IPS-20b (cell line): ENCODE data around the gene PCCA.

Experiments used
- H3K27ac ChIP-seq: one replicate; pipeline ENCODE4 v1.5.1; 2013; ENCODE audit warnings: low read length
- H3K27me3 ChIP-seq: 2 replicates; pipeline ENCODE4 v1.6.1; 2013; ENCODE audit warnings: mild to moderate bottlenecking, low read length, inconsistent platforms; ENCODE audit not compliant: insufficient read depth
- H3K36me3 ChIP-seq: 2 replicates; pipeline ENCODE4 v1.6.1; 2013; ENCODE audit warnings: low read depth, mild to moderate bottlenecking, inconsistent platforms, low read length, moderate library complexity; ENCODE audit not compliant: insufficient read depth
- H3K4me1 ChIP-seq: 2 replicates; pipeline ENCODE4 v1.6.1; 2013; ENCODE audit warnings: mild to moderate bottlenecking, control low read depth, inconsistent platforms, low read length, moderate library complexity; ENCODE audit not compliant: insufficient read depth
- H3K4me3 ChIP-seq: 2 replicates; pipeline ENCODE4 v1.5.1; 2013; ENCODE audit warnings: mild to moderate bottlenecking, low read length, inconsistent platforms
- H3K9ac ChIP-seq: 2 replicates; pipeline ENCODE4 v1.6.1; 2013; ENCODE audit warnings: low read depth, mild to moderate bottlenecking, inconsistent platforms, low read length, moderate library complexity
- H3K9me3 ChIP-seq: 2 replicates; pipeline ENCODE4 v1.6.1; 2013; ENCODE audit warnings: mild to moderate bottlenecking, low read depth, low read length, inconsistent platforms; ENCODE audit not compliant: insufficient read depth

PCCA gene

DNA sequence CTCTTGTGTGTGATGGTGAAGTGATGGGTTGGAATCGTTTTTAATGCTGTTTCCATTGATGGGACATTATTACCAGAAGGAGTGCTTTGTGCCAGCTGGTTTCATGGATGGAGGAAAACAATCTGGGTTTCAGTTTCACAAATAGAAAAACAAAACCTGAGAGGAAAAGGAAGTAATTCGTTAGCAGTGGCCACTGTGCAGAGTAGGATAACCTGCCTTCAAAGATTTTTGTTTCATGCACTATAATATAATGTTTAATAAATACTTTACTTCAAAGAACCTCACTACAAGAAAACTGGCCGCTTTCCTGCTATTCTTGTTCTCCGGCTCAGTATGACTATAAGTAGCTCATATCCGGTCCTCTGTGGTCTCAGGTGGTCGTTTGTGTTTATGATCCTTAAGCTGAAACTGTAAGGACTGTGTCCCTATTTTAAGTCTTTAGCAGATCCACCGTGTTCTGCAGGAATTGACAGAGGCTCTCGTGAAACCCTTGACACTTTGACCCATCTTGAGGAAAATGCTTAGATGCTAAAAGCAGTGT is 395.0 kb downstream of the PCCA start:
- no peak overlapping the region for H3K4me3 ChIP-seq
- no peak overlapping the region for H3K9ac ChIP-seq
- H3K36me3 ChIP-seq = no peaks in the 10 kb centered on the region
- H3K9me3 ChIP-seq = no peaks in the 10 kb centered on the region
- peaks cover 10% of the 10 kb centered on the region; the same call in 1 of the 2 replicates for H3K4me1 ChIP-seq
- H3K27ac ChIP-seq = no peak overlapping the region
- H3K27me3 ChIP-seq = no peaks in the 10 kb centered on the region

DNA sequence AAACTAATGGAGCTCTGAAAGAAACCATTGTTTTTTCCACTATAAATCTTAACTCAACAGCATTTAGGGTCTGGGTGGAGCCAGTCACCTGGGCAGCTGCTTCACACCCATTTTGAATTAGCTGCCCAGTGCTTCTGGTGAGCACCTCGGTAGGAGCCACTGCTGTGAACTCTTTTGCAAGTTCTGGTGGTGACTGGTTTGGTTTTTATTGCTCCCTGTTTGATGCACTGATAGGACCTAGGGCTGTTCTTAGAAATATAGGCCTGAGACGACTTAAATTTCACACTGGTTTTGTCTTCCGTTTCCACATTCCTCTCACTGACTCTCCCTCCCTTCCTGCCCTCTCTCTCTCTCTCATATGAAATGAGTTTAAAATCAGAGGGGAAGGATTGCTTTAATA is 395.8 kb downstream of the PCCA start:
- H3K9me3 ChIP-seq = no peaks in the 10 kb centered on the region
- H3K4me3 ChIP-seq = no peak overlapping the region

DNA sequence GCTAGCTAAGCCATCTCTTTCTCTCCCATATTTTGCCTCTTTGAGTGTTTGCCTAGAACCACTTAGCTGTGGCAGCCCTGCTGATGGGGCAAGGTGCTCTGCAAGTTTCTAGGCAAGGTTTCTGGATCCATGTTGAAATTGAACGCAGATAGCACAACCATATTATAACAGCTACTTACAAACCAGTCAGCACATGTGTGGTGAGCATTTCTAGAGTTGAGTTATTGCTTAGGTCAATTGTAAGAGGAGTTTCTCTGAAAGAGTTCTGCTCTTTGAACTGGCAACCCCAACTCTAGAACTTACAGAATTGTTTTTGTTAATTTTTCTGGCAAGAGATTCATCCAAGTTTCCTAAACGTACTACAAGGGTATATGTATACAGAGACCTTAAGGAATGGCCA is 396.4 kb downstream of the PCCA start:
- H3K27me3 ChIP-seq = no peaks in the 10 kb centered on the region
- H3K36me3 ChIP-seq = no peaks in the 10 kb centered on the region
- no peak overlapping the region for H3K4me3 ChIP-seq
- no peak overlapping the region for H3K9ac ChIP-seq
- H3K27ac ChIP-seq = no peak overlapping the region
- H3K4me1 ChIP-seq = peaks cover 15% of the 10 kb centered on the region
- no peaks in the 10 kb centered on the region for H3K9me3 ChIP-seq

More for the DNA sequence above, 395.8 kb downstream of the PCCA start:
- peaks cover 10% of the 10 kb centered on the region; the same call in 1 of the 2 replicates for H3K4me1 ChIP-seq
- H3K36me3 ChIP-seq = no peaks in the 10 kb centered on the region
- no peak overlapping the region for H3K9ac ChIP-seq
- no peak overlapping the region for H3K27ac ChIP-seq
- no peaks in the 10 kb centered on the region for H3K27me3 ChIP-seq

DNA sequence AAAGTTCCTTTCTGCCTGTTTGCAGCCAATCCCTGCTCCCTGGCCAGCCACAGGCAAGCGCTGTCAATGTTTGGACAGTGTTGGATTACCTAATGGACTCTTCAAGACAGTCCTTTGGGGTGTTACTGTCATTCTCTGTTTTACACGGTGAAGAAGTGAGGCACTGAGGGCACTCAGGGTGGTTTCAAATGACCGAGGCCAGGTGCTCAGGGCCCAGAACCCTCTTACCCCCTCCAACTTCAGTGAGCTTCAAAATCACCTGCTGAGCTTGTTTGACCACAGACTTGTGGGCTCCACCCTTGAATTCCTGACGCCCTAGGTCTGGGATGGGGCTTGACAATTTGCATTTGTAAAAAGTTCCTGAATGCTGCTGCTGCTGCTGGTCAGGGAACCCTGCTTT is 401.8 kb downstream of the PCCA start:
- no peak overlapping the region for H3K27ac ChIP-seq
- H3K4me3 ChIP-seq = 0 out of 2 replicates have a peak overlapping the region, but pooled peaks have one; percentile 5
- no peaks in the 10 kb centered on the region for H3K9me3 ChIP-seq
- peaks cover 23% of the 10 kb centered on the region for H3K4me1 ChIP-seq
- no peaks in the 10 kb centered on the region for H3K27me3 ChIP-seq
- H3K9ac ChIP-seq = no peak overlapping the region
- H3K36me3 ChIP-seq = no peaks in the 10 kb centered on the region

DNA sequence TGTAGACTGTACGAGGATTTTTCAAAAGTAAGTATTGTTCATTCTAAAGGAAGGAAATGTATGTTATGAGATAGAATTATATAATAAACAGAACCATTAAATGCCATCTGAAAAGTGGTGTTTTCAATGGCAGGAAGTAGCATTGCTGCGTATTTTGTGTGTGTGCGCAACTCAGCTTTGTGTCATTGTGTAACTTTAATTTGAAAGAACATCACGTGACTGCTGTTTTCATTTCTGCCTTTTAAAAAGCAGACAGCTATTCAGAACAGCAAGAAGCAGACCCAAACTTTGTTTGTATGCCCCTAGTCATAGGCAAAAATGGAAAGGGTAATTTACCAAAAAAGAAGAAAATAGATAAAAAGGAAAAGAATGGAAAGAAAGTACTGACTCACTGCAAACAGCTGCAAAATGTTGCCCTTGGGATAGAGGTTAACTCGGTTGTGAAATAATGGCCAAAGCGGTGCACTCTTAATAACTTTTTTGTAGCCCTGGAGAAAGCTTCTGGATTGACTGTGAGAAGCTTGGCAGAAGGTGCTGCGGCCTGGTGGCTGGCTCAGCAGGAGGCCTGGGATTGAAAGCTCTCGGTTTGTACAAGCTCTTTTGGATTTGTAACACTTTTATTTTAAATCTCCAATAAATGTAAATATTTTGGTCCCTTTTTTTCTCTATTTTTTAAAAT is 402.4 kb downstream of the PCCA start:
- peak overlapping the region; percentile 5; the same call in 1 of the 2 replicates for H3K4me3 ChIP-seq
- H3K27me3 ChIP-seq = no peaks in the 10 kb centered on the region
- no peaks in the 10 kb centered on the region for H3K9me3 ChIP-seq
- H3K36me3 ChIP-seq = no peaks in the 10 kb centered on the region
- no peak overlapping the region for H3K9ac ChIP-seq
- no peak overlapping the region for H3K27ac ChIP-seq
- peaks cover 23% of the 10 kb centered on the region for H3K4me1 ChIP-seq

DNA sequence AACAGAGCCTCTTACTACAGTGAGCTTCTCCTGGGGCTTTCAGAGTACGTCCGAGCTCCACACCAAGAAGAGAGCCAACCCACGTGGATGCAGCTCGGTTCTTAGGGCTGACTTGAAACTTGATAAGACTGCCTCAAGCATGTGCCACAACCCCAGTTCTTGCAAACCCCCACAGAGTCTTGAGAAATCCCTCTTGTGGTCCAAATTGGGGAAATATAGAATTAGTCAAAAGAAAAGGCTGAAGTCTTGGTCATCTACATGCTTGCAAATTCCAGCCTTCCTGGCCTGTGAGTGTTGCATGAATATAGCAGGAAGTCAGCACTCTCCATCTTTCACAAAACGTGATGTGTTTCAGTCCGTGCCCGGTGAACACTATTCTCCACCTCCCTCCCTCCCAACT is 404.5 kb downstream of the PCCA start:
- H3K36me3 ChIP-seq = no peaks in the 10 kb centered on the region

DNA sequence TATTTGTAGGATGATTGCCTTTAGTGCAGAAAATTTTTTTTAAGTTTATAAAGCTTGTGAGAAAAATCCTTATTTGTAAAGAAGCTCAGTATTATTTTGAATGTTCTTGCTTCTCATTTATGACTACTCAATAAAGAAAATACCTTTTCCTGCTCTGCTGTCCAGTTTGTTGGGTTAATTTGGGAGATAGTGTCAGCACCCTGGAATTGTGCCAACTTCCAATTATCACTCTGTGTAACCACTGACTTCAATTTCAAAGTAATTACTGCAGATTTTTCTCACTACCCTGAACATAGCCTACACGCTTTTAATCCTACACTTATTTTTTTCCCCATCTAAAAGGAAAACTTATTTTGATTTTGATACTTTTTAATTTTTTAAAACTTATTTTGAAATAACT is 406.6 kb downstream of the PCCA start:
- Histone ChIP-seq H3K9me3 (no peaks in the 10 kb centered on the region), H3K4me3 (no peak overlapping the region), H3K27ac (no peak overlapping the region), H3K36me3 (no peaks in the 10 kb centered on the region), H3K27me3 (no peaks in the 10 kb centered on the region), H3K4me1 (peaks cover 22% of the 10 kb centered on the region), H3K9ac (no peak overlapping the region)

More for the DNA sequence above, 404.5 kb downstream of the PCCA start:
- H3K4me3 ChIP-seq = no peak overlapping the region
- no peak overlapping the region for H3K27ac ChIP-seq
- H3K9ac ChIP-seq = no peak overlapping the region
- no peaks in the 10 kb centered on the region for H3K9me3 ChIP-seq
- H3K27me3 ChIP-seq = no peaks in the 10 kb centered on the region
- H3K4me1 ChIP-seq = peaks cover 17% of the 10 kb centered on the region

DNA sequence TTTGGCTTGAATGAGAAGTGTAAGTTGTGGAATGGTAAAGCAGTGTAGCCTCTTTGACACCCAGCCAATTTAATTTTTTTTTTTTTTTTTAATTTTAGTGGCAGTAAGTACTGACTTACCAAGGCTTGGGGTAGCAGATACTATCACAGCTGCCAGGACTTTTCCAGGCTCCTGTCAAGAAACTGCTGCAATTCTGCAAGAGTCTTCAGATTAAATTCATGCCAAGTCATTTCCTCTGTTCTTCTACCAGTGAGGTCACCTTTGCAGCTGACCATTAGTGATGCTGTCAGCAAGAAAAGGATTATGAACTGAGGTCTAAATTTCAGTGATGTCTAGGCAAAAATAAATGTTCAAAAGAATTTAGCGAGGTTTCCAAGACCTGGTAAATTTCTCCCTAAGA is 408.5 kb downstream of the PCCA start:
- Histone ChIP-seq H3K9ac (no peak overlapping the region), H3K4me1 (peaks cover 16% of the 10 kb centered on the region), H3K27me3 (no peaks in the 10 kb centered on the region), H3K4me3 (no peak overlapping the region), H3K9me3 (no peaks in the 10 kb centered on the region), H3K27ac (no peak overlapping the region), H3K36me3 (no peaks in the 10 kb centered on the region)

DNA sequence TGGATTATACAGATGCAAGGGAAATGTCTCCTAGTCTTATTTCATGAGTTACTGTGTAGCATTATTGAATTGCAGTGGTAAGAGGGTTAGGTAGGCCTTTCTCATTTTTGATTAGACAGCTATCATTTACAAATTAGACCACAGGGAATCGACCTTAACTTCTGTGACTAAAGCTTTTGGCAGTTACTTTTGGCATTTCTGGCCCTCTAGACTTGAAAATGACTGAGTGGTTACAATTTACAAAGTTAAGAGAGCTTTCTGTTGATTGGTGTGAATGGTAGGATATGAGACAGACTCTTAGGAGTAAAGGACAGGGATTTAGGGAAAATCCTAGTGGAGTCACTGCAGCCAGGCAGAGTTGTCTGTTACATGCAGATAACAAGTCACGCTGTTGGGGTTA is 413.6 kb downstream of the PCCA start:
- H3K4me3 ChIP-seq = no peak overlapping the region

DNA sequence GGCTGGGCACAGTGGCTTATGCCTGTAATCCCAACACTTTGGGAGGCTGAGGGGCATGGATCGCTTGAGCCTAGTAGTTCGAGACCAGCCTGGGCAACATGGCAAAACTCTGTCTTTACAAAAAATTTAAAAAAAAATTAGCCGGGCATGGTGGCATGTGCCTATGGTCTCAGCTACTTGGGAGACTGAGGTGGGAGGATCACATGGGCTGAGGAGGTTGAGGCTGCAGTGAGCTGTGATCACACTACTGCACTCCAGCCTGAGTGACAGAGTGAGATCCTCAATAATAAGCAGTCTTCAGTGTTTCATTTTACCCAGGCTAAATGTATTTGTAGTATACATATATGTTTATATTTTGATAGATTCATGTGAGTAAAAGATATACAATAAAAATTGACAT is 414.7 kb downstream of the PCCA start:
- H3K4me1 ChIP-seq = peaks cover 21% of the 10 kb centered on the region
- H3K9ac ChIP-seq = no peak overlapping the region
- H3K27me3 ChIP-seq = no peaks in the 10 kb centered on the region
- H3K27ac ChIP-seq = no peak overlapping the region
- H3K9me3 ChIP-seq = no peaks in the 10 kb centered on the region
- no peak overlapping the region for H3K4me3 ChIP-seq
- H3K36me3 ChIP-seq = no peaks in the 10 kb centered on the region

More for the DNA sequence above, 413.6 kb downstream of the PCCA start:
- peaks cover 18% of the 10 kb centered on the region for H3K4me1 ChIP-seq
- H3K27me3 ChIP-seq = no peaks in the 10 kb centered on the region
- no peak overlapping the region for H3K9ac ChIP-seq
- H3K36me3 ChIP-seq = no peaks in the 10 kb centered on the region
- H3K27ac ChIP-seq = no peak overlapping the region
- H3K9me3 ChIP-seq = no peaks in the 10 kb centered on the region

DNA sequence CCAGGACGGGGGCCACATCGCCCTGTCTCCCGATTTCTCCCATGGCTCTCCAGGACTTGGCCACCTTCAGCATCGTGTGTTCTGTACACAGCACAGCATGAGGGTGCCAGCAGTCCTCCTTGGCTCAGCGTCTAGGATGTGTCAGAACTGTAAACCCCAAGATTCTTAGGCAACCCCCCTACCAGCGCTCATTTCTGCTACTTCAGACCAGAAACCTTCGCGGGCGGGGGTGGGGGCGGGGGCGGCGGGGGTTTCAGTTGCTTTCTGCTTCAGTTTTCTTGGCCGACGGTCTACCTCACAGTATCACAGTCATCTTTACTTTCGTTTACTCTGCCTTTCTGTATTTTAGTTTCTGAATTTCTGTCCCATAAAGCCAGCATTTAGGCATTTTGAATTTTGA is 417.3 kb downstream of the PCCA start:
- H3K4me3 ChIP-seq = no peak overlapping the region
- H3K36me3 ChIP-seq = no peaks in the 10 kb centered on the region
- no peaks in the 10 kb centered on the region for H3K9me3 ChIP-seq
- no peak overlapping the region for H3K27ac ChIP-seq
- no peaks in the 10 kb centered on the region for H3K27me3 ChIP-seq
- H3K9ac ChIP-seq = no peak overlapping the region
- peaks cover 33% of the 10 kb centered on the region for H3K4me1 ChIP-seq

DNA sequence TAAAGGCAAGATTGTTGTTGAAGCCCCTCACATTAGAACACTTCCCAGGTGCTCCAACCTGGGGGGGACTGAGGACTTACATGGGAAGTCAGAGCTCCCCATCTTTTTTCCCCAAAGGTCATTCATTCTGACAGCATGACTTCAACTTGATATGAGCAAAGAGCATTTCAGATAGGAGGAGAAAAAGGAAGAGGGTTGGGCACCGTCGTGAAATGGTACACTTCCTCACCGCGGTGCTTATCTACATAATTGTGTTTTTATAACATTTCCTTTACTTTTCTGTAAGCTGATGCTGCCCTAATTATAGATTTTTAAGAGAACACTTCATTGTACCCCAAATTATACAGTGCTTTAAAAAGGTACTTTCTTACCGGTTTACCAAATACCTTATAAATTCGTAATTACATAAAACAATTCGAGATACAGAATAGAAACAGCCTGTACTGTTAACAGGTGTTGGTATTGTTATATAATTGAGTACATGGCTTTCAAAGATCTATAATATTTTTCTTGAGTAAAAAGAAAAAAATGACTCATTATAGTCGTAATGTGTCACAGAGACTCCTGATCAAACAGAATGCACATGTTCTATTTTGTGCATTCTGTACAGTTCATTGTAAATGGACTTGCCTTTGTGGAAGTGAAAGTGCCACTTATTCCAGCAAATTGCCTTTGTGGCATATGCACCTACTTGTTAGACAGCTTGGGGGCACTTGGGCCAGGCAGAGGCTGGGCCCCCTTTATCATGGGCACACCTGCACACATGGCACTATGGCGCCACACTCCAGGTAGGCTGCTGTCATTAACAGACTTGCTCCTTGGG is 417.9 kb downstream of the PCCA start:
- Histone ChIP-seq H3K36me3 (no peaks in the 10 kb centered on the region), H3K4me1 (peaks cover 40% of the 10 kb centered on the region), H3K27ac (no peak overlapping the region), H3K9ac (no peak overlapping the region), H3K27me3 (no peaks in the 10 kb centered on the region), H3K4me3 (no peak overlapping the region), H3K9me3 (no peaks in the 10 kb centered on the region)
